OCI-LY7 (cell line): ENCODE data around the gene PKN2.

Experiments
- CTCF ChIP-seq: fragments of 200-600 bp; sonication (generic); conservative IDR thresholded peaks from 2 replicates; pipeline ENCODE4 v1.5.1; 2014; ENCODE audit warnings: mild to moderate bottlenecking, antibody characterized with exemption, low read length, moderate library complexity, mixed read lengths
- EZH2phosphoT487 ChIP-seq: fragments of 200-600 bp; sonication (generic); IDR thresholded peaks from 2 replicates; pipeline ENCODE4 v1.6.1; 2018; ENCODE audit warnings: low read depth, borderline replicate concordance, mild to moderate bottlenecking, mixed run types, antibody characterized with exemption, low read length, moderate library complexity, mixed read lengths

- TF ChIP-seq CTCF (no peak), EZH2phosphoT487 (no peak)
Measured at GRCh38 chr1:88697503-88697902, 13.4 kb downstream of the PKN2 start.
